ENCODE results near the gene ZNF608. TPM values are rescaled to one million over a fixed set of nuclear protein-coding genes. Genes with fewer than 3 reads are reported as not detected.
A peak's percentile ranks its signal among the peaks of the same experiment; 100 is the strongest.

ZNF608 gene
- total RNA-seq, 2 experiments from 2014 or later, result 22.6 to 58.8 TPM

- DNase-seq (ENCODE audit: low spot score), result no peak
- peak overlapping the region; percentile 94 for H3K4me2 ChIP-seq (ENCODE audit: low read length)
- H4K20me1 ChIP-seq (ENCODE audit: insufficient read depth, low read length), result no peaks in the 10 kb centered on the region
- ChIA-PET POLR2A (interaction anchor here (0.6 to 9.7 kb wide), 9 partner anchors 9 to 462 kb away, joined by 3 to 132 read pairs (median 12); partner anchors contain the start of gene ZNF608), CTCF (ENCODE audit: unreplicated experiment) (interaction anchor here (1.0 kb wide), 1 partner anchor 24 kb away, joined by 3 read pairs; no protein-coding TSS in a partner anchor)
- no peaks in the 10 kb centered on the region for H3K9me2 ChIP-seq (ENCODE audit: insufficient read depth, low read length)
- H3K79me2 ChIP-seq (ENCODE audit: insufficient read depth, low read depth, low read length), result peaks cover 100% of the 10 kb centered on the region
- TF ChIP-seq, protein P1, sequence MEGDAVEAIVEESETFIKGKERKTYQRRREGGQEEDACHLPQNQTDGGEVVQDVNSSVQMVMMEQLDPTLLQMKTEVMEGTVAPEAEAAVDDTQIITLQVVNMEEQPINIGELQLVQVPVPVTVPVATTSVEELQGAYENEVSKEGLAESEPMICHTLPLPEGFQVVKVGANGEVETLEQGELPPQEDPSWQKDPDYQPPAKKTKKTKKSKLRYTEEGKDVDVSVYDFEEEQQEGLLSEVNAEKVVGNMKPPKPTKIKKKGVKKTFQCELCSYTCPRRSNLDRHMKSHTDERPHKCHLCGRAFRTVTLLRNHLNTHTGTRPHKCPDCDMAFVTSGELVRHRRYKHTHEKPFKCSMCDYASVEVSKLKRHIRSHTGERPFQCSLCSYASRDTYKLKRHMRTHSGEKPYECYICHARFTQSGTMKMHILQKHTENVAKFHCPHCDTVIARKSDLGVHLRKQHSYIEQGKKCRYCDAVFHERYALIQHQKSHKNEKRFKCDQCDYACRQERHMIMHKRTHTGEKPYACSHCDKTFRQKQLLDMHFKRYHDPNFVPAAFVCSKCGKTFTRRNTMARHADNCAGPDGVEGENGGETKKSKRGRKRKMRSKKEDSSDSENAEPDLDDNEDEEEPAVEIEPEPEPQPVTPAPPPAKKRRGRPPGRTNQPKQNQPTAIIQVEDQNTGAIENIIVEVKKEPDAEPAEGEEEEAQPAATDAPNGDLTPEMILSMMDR (conservative IDR thresholded peaks at IDR 0.05; ENCODE audit: low read length), result no peak
- TF ChIP-seq EZH2phosphoT487 (IDR thresholded peaks at IDR 0.05; ENCODE audit: borderline replicate concordance, low read depth, low read length), result no peak
- peaks cover 92% of the 10 kb centered on the region for H3K4me1 ChIP-seq (ENCODE audit: insufficient read depth, low read length, poor library complexity, severe bottlenecking)
- H3K27ac ChIP-seq (ENCODE audit: low read depth, low read length, poor library complexity, severe bottlenecking), result peak overlapping the region; percentile 97
- intact Hi-C loops (cut with micrococcal nuclease; ENCODE audit: unreplicated experiment), result no loop called here
- no peaks in the 10 kb centered on the region for H3K9me3 ChIP-seq (ENCODE audit: low read length)
- no peaks in the 10 kb centered on the region for H3K36me3 ChIP-seq (ENCODE audit: insufficient read depth, low read length)
- H2AFZ ChIP-seq (ENCODE audit: low read length), result no peak overlapping the region
- no TSS peak for BruUV-seq (replicated peaks)
- peak overlapping the region; percentile 85 for H3K4me3 ChIP-seq (ENCODE audit: low read depth, low read length, poor library complexity, severe bottlenecking)
Measured at GRCh38 chr5:124737651-124738050, 8.8 kb downstream of the ZNF608 start.

DNA sequence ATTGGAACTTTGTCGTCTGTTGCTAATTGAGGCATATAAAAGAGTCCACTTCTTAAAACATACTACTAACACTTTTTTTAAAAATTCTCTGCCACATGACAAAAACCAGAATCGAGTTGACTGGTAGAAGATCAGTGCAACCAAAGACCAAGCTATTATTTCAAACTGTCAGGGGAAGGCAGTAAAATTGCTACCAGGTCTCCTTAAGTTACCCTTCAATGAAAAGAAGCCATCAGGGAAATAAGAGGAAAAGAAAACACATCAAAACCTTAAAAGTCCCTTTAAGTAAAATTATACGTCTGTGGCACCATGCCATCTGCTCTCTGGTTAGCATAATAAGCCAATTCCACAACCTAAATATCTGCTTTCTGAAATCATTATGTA is 9.6 kb downstream of the ZNF608 start:
- DNase-seq (ENCODE audit: low spot score), result no peak
- peak overlapping the region; percentile 97 for H3K27ac ChIP-seq (ENCODE audit: low read depth, low read length, poor library complexity, severe bottlenecking)
- no peak overlapping the region for H2AFZ ChIP-seq (ENCODE audit: low read length)
- H3K36me3 ChIP-seq (ENCODE audit: insufficient read depth, low read length), result no peaks in the 10 kb centered on the region
- no peaks in the 10 kb centered on the region for H3K9me2 ChIP-seq (ENCODE audit: insufficient read depth, low read length)
- intact Hi-C loops (cut with micrococcal nuclease; ENCODE audit: unreplicated experiment), result no loop called here
- peaks cover 100% of the 10 kb centered on the region for H3K79me2 ChIP-seq (ENCODE audit: insufficient read depth, low read depth, low read length)
- peak overlapping the region; percentile 85 for H3K4me3 ChIP-seq (ENCODE audit: low read depth, low read length, poor library complexity, severe bottlenecking)
- CTCF ChIA-PET (ENCODE audit: unreplicated experiment), result no interaction called here
- no peaks in the 10 kb centered on the region for H4K20me1 ChIP-seq (ENCODE audit: insufficient read depth, low read length)
- H3K4me2 ChIP-seq (ENCODE audit: low read length), result peak overlapping the region; percentile 94
- TF ChIP-seq, protein P1 (conservative IDR thresholded peaks at IDR 0.05; ENCODE audit: low read length), result no peak
- no peak for TF ChIP-seq EZH2phosphoT487 (IDR thresholded peaks at IDR 0.05; ENCODE audit: borderline replicate concordance, low read depth, low read length)
- no peaks in the 10 kb centered on the region for H3K9me3 ChIP-seq (ENCODE audit: low read length)
- BruUV-seq (replicated peaks), result no TSS peak
- H3K4me1 ChIP-seq (ENCODE audit: insufficient read depth, low read length, poor library complexity, severe bottlenecking), result peaks cover 98% of the 10 kb centered on the region
- POLR2A ChIA-PET, result interaction anchor here (0.9 to 9.7 kb wide), 8 partner anchors 8 to 112 kb away, joined by 3 to 132 read pairs (median 13); partner anchors contain the start of gene ZNF608

- CTCF ChIA-PET (ENCODE audit: unreplicated experiment), result no interaction called here
- POLR2A ChIA-PET, result interaction anchor here (0.6 to 9.7 kb wide), 15 partner anchors 8 to 788 kb away, joined by 3 to 132 read pairs (median 4); partner anchors contain the start of gene ZNF608
- TF ChIP-seq, protein P1 (conservative IDR thresholded peaks at IDR 0.05; ENCODE audit: low read length), result no peak
- TF ChIP-seq EZH2phosphoT487 (IDR thresholded peaks at IDR 0.05; ENCODE audit: borderline replicate concordance, low read depth, low read length), result no peak
Measured at GRCh38 chr5:124736082-124736804, 10.2 kb downstream of the ZNF608 start.

More at GRCh38 chr5:124736082-124736804, 10.2 kb downstream of the ZNF608 start:
- no peaks in the 10 kb centered on the region for H4K20me1 ChIP-seq (ENCODE audit: insufficient read depth, low read length)
- H3K9me3 ChIP-seq (ENCODE audit: low read length), result no peaks in the 10 kb centered on the region
- no TSS peak for BruUV-seq (replicated peaks)
- peaks cover 98% of the 10 kb centered on the region for H3K79me2 ChIP-seq (ENCODE audit: insufficient read depth, low read depth, low read length)
- H3K36me3 ChIP-seq (ENCODE audit: insufficient read depth, low read length), result no peaks in the 10 kb centered on the region
- peak overlapping the region; percentile 85 for H3K4me3 ChIP-seq (ENCODE audit: low read depth, low read length, poor library complexity, severe bottlenecking)
- H3K4me1 ChIP-seq (ENCODE audit: insufficient read depth, low read length, poor library complexity, severe bottlenecking), result peaks cover 96% of the 10 kb centered on the region
- intact Hi-C loops (cut with micrococcal nuclease; ENCODE audit: unreplicated experiment), result no loop called here
- H2AFZ ChIP-seq (ENCODE audit: low read length), result peak overlapping the region; percentile 82; the same call in 1 of the 2 replicates
- no peak for DNase-seq (ENCODE audit: low spot score)
- no peaks in the 10 kb centered on the region for H3K9me2 ChIP-seq (ENCODE audit: insufficient read depth, low read length)
- peak overlapping the region; percentile 97 for H3K27ac ChIP-seq (ENCODE audit: low read depth, low read length, poor library complexity, severe bottlenecking)
- peak overlapping the region; percentile 94 for H3K4me2 ChIP-seq (ENCODE audit: low read length)
